GM19351 (cell line): ENCODE results near the gene BSPH1.
"Not testable (repeated sequence)": the region's sequence is repeated elsewhere in the genome, so short reads cannot be mapped to it uniquely, and the experiment has no call there.

Experiments used
- ATAC-seq: cut with Tn5 transposase; IDR thresholded peaks from one replicate; pipeline ENCODE4 v1.9.1; 2021; ENCODE audit warnings: mild to moderate bottlenecking, moderate library complexity; ENCODE audit not compliant: unreplicated experiment

BSPH1 gene

DNA sequence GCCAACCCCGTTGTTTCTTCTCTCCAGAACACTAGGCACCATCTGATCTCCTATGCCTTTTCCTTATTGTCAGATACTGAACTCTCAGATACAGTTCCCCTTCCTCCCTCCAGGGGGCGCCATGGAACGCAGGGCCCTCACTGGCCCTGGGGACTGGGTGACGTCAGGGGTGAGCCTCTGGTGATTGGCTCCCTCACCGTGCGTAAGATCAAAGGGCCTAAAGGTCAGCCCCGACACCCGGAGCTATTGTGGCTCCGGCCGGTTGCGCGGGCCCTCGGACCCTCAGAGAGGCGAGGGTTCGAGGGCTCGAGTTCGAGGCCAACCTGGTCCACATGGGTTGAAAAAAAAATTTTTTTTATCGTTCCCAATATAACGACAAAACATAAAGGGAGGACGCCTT is 63.4 kb downstream of the BSPH1 start:
- not testable (repeated sequence) for ATAC-seq

GRCh38 chr19:47920107-47920506 is 71.9 kb downstream of the BSPH1 start:
- not testable (repeated sequence) for ATAC-seq
